Coronary artery (tissue), 2 donors: ENCODE data around the gene SLC35B3.
"Not testable (repeated sequence)": the region's sequence is repeated elsewhere in the genome, so short reads cannot be mapped to it uniquely, and the experiment has no call there.

Source experiments
- DNase-seq: peaks from one replicate; pipeline ENCODE4 v3.0.0-alpha.2; 2017; ENCODE audit warnings: low spot score
- H3K27ac ChIP-seq, 2 donors: fragments of 200-600 bp; sonication (generic); one replicate each; pipeline ENCODE4 v1.5.1; 2016 to 2019
- H3K4me3 ChIP-seq: fragments of 200-600 bp; sonication (generic); 2 replicates; pipeline ENCODE4 v1.5.1; 2016; ENCODE audit warnings: mild to moderate bottlenecking, moderate library complexity
- TF ChIP-seq, protein P1 (sequence below): fragments of 200-600 bp; sonication (generic); IDR thresholded peaks from one replicate; pipeline ENCODE4 v1.5.1; 2019; ENCODE audit warnings: antibody characterized with exemption

Gene SLC35B3

DNA sequence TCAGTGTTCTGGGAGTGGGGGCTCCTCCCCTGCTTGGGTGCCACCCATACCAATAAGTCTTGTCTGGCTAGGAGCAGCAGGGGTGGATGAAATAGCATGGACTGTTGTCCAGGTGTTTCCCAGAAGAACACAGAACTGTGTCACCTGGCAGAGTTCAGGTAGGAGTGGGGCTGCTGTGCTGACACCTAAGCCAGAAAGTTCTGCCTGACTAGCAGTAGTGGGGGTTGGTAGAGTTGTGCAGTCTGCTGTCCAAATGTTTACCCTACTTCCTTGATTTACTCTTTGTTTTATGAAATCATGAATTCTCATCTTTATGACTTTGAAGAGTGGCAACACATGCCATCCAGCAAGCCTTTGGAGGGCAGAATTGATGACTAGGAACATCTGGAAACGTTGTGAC is 27.3 kb upstream of the SLC35B3 start:
- DNase-seq: no peak
- no peak overlapping the region for H3K27ac ChIP-seq
- TF ChIP-seq, protein P1, sequence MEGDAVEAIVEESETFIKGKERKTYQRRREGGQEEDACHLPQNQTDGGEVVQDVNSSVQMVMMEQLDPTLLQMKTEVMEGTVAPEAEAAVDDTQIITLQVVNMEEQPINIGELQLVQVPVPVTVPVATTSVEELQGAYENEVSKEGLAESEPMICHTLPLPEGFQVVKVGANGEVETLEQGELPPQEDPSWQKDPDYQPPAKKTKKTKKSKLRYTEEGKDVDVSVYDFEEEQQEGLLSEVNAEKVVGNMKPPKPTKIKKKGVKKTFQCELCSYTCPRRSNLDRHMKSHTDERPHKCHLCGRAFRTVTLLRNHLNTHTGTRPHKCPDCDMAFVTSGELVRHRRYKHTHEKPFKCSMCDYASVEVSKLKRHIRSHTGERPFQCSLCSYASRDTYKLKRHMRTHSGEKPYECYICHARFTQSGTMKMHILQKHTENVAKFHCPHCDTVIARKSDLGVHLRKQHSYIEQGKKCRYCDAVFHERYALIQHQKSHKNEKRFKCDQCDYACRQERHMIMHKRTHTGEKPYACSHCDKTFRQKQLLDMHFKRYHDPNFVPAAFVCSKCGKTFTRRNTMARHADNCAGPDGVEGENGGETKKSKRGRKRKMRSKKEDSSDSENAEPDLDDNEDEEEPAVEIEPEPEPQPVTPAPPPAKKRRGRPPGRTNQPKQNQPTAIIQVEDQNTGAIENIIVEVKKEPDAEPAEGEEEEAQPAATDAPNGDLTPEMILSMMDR: no peak
- no peak overlapping the region for H3K4me3 ChIP-seq

DNA sequence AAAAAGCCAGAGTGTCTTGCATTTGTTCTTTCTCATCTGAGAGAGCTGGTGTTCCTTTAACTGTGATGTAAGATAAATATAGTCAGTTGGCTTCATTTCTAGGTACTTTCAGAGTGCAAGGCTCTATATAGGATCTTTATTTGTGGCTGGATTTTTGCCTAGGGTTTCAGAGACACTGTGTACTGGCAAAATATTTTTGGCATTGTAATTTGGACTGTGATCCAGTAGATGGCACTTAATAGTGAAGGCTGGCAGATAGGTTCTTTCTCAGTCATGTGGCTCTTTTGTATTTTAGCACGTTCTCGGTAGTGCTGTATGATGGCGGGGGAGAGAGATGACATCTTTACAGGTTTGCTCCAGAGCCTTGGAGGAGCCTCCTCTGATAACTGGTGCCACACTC is 26.8 kb upstream of the SLC35B3 start:
- H3K27ac ChIP-seq: no peak overlapping the region
- TF ChIP-seq, protein P1: no peak
- no peak overlapping the region for H3K4me3 ChIP-seq
- DNase-seq: no peak

DNA sequence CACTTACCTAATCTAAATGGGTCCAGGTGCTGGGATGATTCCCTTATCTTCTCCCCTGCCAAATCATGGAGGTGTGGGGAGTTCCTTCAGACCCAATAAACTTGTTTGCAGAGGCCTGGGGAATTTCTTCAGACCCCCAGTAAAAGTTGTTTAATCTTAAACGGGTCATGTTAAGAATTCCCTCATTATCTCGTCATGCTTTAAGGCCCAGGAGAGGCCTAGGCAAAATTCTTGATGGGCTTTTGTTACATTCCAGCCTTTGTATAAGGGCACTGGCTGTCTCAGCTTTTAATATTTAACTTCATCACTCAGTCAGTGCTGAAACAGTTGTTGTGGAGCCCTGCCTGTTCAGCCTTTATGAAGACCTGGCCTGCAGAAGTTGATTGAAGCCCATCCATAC is 11.0 kb upstream of the SLC35B3 start:
- H3K27ac ChIP-seq: no peak overlapping the region
- no peak for DNase-seq
- TF ChIP-seq, protein P1: no peak
- no peak overlapping the region for H3K4me3 ChIP-seq

DNA sequence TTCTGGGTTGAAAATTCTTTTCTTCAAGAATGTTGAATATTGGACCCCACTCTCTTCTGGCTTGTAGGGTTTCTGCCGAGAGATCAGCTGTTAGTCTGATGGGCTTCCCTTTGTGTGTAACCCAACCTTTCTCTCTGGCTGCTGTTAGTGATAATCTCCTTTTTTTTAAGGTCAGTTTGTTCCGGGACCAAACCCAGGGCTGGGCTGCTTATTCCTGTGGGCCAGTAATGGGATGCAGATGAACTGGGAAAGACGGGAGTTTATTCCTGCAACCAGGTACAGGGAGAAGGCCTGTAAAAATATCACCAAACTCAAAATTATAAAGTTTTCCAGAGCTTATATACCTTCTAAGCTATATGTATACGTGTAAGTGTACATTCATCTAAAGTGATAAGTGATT is 10.6 kb upstream of the SLC35B3 start:
- not testable (repeated sequence) for H3K4me3 ChIP-seq, H3K27ac ChIP-seq, DNase-seq

DNA sequence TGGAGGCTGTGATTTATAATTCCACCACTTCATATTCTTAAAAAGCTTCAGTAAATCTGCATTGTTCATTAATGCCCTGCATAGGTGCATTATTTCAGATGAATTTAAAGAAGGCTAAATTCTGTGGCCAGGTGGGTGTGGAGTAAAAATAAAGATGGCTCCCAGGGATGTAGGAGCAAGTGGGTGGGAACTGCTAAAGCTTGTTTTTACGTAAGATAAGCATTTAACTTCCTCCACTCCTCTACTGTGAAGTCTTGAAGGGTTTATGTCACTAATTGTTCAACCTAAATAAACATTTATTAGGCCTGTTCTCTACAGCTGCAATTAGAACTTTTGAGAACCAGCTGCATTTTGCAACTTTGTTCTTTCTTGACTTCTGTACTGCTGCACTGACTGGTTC is 6.8 kb upstream of the SLC35B3 start:
- TF ChIP-seq, protein P1: no peak
- no peak overlapping the region for H3K27ac ChIP-seq
- no peak for DNase-seq
- no peak overlapping the region for H3K4me3 ChIP-seq

DNA sequence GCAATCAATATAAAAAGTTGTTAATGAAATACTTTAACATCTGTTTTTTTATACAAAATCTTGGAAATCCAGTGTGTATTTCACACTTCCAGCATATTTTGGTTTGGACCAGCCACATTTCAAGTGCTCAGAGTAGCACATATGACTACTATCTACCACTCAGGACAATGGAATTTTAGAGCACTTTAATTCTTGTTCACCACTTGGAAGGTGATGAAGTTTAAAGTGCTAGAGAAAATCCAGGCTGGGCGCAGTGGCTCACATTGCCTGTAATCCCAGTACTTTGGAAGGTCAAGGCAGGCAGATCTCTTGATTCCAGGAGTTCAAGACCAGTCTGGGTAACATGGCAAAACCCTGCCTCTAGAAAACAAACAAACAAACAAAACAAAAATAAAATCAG is 6.1 kb upstream of the SLC35B3 start:
- no peak for DNase-seq
- TF ChIP-seq, protein P1: no peak
- no peak overlapping the region for H3K27ac ChIP-seq
- no peak overlapping the region for H3K4me3 ChIP-seq

DNA sequence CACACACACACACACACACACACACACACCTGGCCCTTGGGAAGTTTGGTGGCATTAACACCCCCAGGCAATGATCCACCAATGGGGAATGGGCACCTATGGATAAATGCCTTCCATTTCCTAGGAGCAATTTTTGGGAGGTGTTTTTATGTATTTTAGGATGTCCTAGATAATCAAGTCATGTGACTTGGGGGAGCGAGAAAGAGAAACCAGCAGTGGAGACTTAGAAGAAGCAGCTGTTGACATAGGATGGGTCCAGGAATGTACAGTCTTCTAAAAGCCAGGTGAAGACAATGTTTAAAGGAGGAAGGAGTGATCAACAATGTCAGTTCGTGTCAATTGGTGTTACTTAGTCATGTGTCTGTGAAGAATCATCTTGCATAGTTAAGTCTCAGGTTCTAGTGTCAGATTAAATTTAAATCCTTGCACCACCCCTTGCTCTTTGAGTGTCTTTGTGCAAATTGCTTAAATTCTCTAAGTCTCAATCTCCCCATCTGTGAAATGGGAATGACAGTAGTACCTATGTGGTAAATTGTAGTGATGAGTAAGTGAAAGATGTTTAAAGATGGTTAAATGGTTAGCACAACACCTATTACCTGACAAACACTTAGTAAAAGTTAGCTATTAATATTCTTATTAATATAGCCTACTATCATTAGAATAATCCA is 4.4 kb upstream of the SLC35B3 start:
- H3K27ac ChIP-seq: no peak overlapping the region
- DNase-seq: no peak
- H3K4me3 ChIP-seq: no peak overlapping the region
- TF ChIP-seq, protein P1: no peak
